ENCODE data around the gene C10orf67.

DNA sequence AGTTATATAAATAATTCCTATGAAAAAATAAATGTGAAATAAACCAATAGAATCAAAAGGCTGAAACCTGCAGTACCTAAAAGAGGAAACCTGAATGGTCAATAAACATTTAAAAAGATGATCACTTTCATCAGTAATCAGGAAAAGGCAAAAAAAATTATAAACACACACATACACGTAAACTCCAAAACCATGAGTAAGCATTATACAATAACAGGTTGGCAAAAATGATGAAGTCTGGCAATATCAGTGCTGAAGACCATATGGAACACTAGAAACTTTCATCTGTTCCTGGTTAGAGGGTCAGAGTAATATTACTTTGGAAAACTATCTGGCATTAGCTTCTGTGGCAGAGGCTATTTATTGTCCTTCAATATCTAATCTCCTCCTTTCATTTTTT is 114.0 kb downstream of the C10orf67 start:
- TF ChIP-seq, protein P1, sequence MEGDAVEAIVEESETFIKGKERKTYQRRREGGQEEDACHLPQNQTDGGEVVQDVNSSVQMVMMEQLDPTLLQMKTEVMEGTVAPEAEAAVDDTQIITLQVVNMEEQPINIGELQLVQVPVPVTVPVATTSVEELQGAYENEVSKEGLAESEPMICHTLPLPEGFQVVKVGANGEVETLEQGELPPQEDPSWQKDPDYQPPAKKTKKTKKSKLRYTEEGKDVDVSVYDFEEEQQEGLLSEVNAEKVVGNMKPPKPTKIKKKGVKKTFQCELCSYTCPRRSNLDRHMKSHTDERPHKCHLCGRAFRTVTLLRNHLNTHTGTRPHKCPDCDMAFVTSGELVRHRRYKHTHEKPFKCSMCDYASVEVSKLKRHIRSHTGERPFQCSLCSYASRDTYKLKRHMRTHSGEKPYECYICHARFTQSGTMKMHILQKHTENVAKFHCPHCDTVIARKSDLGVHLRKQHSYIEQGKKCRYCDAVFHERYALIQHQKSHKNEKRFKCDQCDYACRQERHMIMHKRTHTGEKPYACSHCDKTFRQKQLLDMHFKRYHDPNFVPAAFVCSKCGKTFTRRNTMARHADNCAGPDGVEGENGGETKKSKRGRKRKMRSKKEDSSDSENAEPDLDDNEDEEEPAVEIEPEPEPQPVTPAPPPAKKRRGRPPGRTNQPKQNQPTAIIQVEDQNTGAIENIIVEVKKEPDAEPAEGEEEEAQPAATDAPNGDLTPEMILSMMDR (IDR thresholded peaks at IDR 0.05) = no peak
- no peak for TF ChIP-seq ZFX (IDR thresholded peaks at IDR 0.05; ENCODE audit: borderline replicate concordance)
